DOHH2 (cell line): ENCODE measurements around the gene P2RX7.
A peak's percentile ranks its signal among the peaks of the same experiment; 100 is the strongest.

Source experiments
- H3F3A ChIP-seq: fragments of 200-600 bp; sonication (generic), shearing (Covaris generic); 2 replicates; pipeline ENCODE4 v1.6.0; 2016; ENCODE audit warnings: antibody characterized with exemption, mild to moderate bottlenecking; ENCODE audit not compliant: control insufficient read depth, insufficient read depth
- H3K27ac ChIP-seq: fragments of 200-600 bp; sonication (generic); 2 replicates; pipeline ENCODE4 v1.5.1; 2014; ENCODE audit warnings: low read depth, mild to moderate bottlenecking, low read length, moderate library complexity
- H3K27me3 ChIP-seq: fragments of 200-600 bp; sonication (generic); 2 replicates; pipeline ENCODE4 v1.6.1; 2014; ENCODE audit warnings: mild to moderate bottlenecking, low read length, mixed read lengths; ENCODE audit not compliant: control insufficient read depth
- H3K36me3 ChIP-seq: fragments of 200-600 bp; sonication (generic); 2 replicates; pipeline ENCODE4 v1.6.1; 2014; ENCODE audit warnings: mild to moderate bottlenecking, low read length, moderate library complexity, mixed read lengths; ENCODE audit not compliant: control insufficient read depth
- H3K4me1 ChIP-seq: fragments of 200-600 bp; sonication (generic); 2 replicates; pipeline ENCODE4 v1.6.1; 2014; ENCODE audit warnings: mild to moderate bottlenecking, low read length, mixed read lengths; ENCODE audit not compliant: control insufficient read depth
- H3K4me2 ChIP-seq: fragments of 200-600 bp; sonication (generic); 2 replicates; pipeline ENCODE4 v1.6.0; 2014; ENCODE audit warnings: mild to moderate bottlenecking, low read length, moderate library complexity
- H3K4me3 ChIP-seq: fragments of 200-600 bp; sonication (generic); 2 replicates; pipeline ENCODE4 v1.5.1; 2014; ENCODE audit warnings: mild to moderate bottlenecking, low read length, mixed read lengths
- H3K79me2 ChIP-seq: fragments of 200-600 bp; sonication (generic); 2 replicates; pipeline ENCODE4 v1.6.1; 2014; ENCODE audit warnings: mild to moderate bottlenecking, low read length, mixed read lengths; ENCODE audit not compliant: control insufficient read depth
- H3K9me2 ChIP-seq: fragments of 200-600 bp; sonication (generic); replicated peaks from 2 replicates; pipeline ENCODE4 v1.6.1; 2014; ENCODE audit warnings: mild to moderate bottlenecking, low read length, mixed read lengths; ENCODE audit not compliant: control insufficient read depth
- H3K9me3 ChIP-seq: fragments of 200-600 bp; sonication (generic); 2 replicates; pipeline ENCODE4 v1.6.1; 2014; ENCODE audit warnings: antibody characterized with exemption, low read length, mixed read lengths; ENCODE audit not compliant: control insufficient read depth, insufficient read depth
- H4K20me1 ChIP-seq: fragments of 200-600 bp; sonication (generic); 2 replicates; pipeline ENCODE4 v1.6.0; 2014; ENCODE audit warnings: low read depth, mild to moderate bottlenecking, antibody characterized with exemption, low read length, moderate library complexity; ENCODE audit not compliant: control insufficient read depth, insufficient read depth
- CTCF ChIP-seq: fragments of 200-600 bp; sonication (generic); IDR thresholded peaks from one replicate; pipeline ENCODE4 v1.5.1; 2014; ENCODE audit warnings: antibody characterized with exemption, mild to moderate bottlenecking, low read depth, low read length; ENCODE audit not compliant: poor library complexity, severe bottlenecking
- EZH2phosphoT487 ChIP-seq: fragments of 200-600 bp; sonication (generic); IDR thresholded peaks from 2 replicates; pipeline ENCODE4 v1.6.1; 2017; ENCODE audit warnings: borderline replicate concordance, mild to moderate bottlenecking, antibody characterized with exemption, low read length, moderate library complexity, mixed read lengths

The P2RX7 gene

GRCh38 chr12:121110211-121110940 lies 22.3 kb upstream of the P2RX7 start:
- H3K79me2 ChIP-seq, result no peaks in the 10 kb centered on the region
- no peak overlapping the region for H3K4me3 ChIP-seq
- no peaks in the 10 kb centered on the region for H3K36me3 ChIP-seq
- H3K4me2 ChIP-seq, result no peak overlapping the region
- TF ChIP-seq CTCF, result peak; percentile 98
- no peak for TF ChIP-seq EZH2phosphoT487
- H3K9me2 ChIP-seq, result no peaks in the 10 kb centered on the region
- H3F3A ChIP-seq, result no peaks in the 10 kb centered on the region
- H3K27ac ChIP-seq, result no peak overlapping the region
- no peaks in the 10 kb centered on the region for H3K27me3 ChIP-seq
- no peaks in the 10 kb centered on the region for H3K9me3 ChIP-seq
- H3K4me1 ChIP-seq, result no peaks in the 10 kb centered on the region
- H4K20me1 ChIP-seq, result no peaks in the 10 kb centered on the region

DNA sequence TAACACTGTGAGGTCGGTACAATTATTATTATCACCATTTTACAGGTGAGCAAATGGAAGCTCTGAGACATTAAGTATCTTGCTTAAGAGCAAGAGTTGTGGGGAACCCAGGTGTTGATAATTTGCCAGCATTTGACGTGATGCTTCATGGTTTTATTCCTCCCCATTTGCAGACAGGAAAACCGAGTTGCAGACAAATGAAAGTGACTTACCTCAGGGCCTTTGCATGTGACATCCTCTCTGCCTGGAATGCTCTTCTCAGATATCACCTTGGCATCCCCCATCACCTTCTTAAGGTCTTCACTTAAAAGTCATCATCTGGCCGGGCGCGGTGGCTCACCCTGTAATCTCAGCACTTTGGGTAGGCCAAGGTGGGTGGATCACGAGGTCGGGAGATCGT lies 21.0 kb upstream of the P2RX7 start:
- no peaks in the 10 kb centered on the region for H3F3A ChIP-seq
- no peaks in the 10 kb centered on the region for H3K9me2 ChIP-seq
- H3K4me1 ChIP-seq, result no peaks in the 10 kb centered on the region
- H3K27me3 ChIP-seq, result peaks cover 4% of the 10 kb centered on the region
- H3K27ac ChIP-seq, result no peak overlapping the region
- H3K4me2 ChIP-seq, result no peak overlapping the region
- H3K36me3 ChIP-seq, result no peaks in the 10 kb centered on the region
- no peaks in the 10 kb centered on the region for H4K20me1 ChIP-seq
- H3K79me2 ChIP-seq, result no peaks in the 10 kb centered on the region
- H3K9me3 ChIP-seq, result no peaks in the 10 kb centered on the region
- no peak for TF ChIP-seq CTCF
- TF ChIP-seq EZH2phosphoT487, result no peak
- no peak overlapping the region for H3K4me3 ChIP-seq

DNA sequence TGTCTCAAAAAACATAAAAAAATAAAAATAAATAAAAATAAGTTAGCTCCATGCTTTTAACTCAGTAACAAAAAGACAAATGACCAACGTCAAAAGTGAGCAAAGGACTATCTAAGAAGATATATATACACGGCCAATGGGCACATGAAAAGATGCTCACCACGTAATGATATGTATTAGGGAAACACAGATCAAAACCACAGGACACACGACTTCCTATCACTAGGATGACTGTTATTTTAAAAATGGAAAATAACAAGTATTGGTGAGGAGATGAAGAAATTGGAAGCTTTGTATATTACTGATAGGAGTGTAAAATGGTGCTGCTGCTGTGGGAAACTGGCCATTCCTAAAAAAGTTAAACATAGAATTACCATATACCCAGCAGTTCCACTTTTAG lies 20.2 kb upstream of the P2RX7 start:
- H3K9me2 ChIP-seq, result no peaks in the 10 kb centered on the region
- no peaks in the 10 kb centered on the region for H3K36me3 ChIP-seq
- H3F3A ChIP-seq, result no peaks in the 10 kb centered on the region
- no peaks in the 10 kb centered on the region for H3K4me1 ChIP-seq
- H3K4me2 ChIP-seq, result no peak overlapping the region
- H3K79me2 ChIP-seq, result no peaks in the 10 kb centered on the region
- peaks cover 5% of the 10 kb centered on the region for H3K27me3 ChIP-seq
- no peak overlapping the region for H3K4me3 ChIP-seq
- no peak overlapping the region for H3K27ac ChIP-seq
- TF ChIP-seq CTCF (no peak), EZH2phosphoT487 (no peak)
- H4K20me1 ChIP-seq, result no peaks in the 10 kb centered on the region
- H3K9me3 ChIP-seq, result no peaks in the 10 kb centered on the region

DNA sequence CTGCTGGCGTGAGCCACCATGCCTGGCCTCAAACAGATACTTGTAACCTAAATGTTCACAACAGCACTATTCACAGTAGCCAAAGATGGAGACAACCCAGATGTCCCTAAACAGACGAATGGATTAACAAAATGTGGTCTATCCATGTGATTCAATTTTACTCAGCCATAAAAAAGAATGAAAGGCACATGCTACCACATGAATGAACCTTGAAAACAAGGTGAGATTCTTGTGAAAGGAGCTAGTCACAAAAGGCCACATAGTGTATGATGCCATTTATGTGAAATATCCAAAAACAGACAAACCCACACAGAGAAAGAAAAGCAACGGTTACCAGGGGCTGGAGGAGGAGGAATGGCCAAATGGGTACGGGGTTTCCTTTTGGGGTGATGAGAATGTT lies 19.6 kb upstream of the P2RX7 start:
- H3K9me3 ChIP-seq, result no peaks in the 10 kb centered on the region
- no peaks in the 10 kb centered on the region for H4K20me1 ChIP-seq
- no peaks in the 10 kb centered on the region for H3K9me2 ChIP-seq
- H3K4me3 ChIP-seq, result no peak overlapping the region
- H3K4me2 ChIP-seq, result no peak overlapping the region
- no peaks in the 10 kb centered on the region for H3F3A ChIP-seq
- no peaks in the 10 kb centered on the region for H3K36me3 ChIP-seq
- no peak overlapping the region for H3K27ac ChIP-seq
- H3K4me1 ChIP-seq, result no peaks in the 10 kb centered on the region
- TF ChIP-seq CTCF (no peak), EZH2phosphoT487 (no peak)
- H3K27me3 ChIP-seq, result peaks cover 5% of the 10 kb centered on the region
- H3K79me2 ChIP-seq, result no peaks in the 10 kb centered on the region
